Frontal cortex (tissue), 4 donors: ENCODE results near the gene SH2D6. TPM values are rescaled to one million over a fixed set of nuclear protein-coding genes. Genes with fewer than 3 reads are reported as not detected.
"Not testable (repeated sequence)": the region's sequence is repeated elsewhere in the genome, so short reads cannot be mapped to it uniquely, and the experiment has no call there.

ENCODE experiments used
- DNase-seq, 2 donors: peaks; one replicate each; pipeline ENCODE4 v3.0.0; 2012; ENCODE audit warnings: low spot score in 2 of 2
- FAIRE-seq: peaks from 2 replicates; lab custom pipeline; 2012; peaks lifted over from hg19 to GRCh38; lab: Jason Lieb, UNC
- small RNA-seq: library from RNA; depleted of rRNA; stranded (forward); fragments of <200 nt; gene quantifications from one replicate; pipeline ENCODE3, GENCODE V24; 2014
- total RNA-seq: library from RNA; depleted of rRNA; stranded (reverse); fragments of >200 nt; gene quantifications from one replicate; pipeline ENCODE4 v1.2.3, GENCODE V29; 2014
- donor health status: control.
- donor health status: control.
- donor health status: control.

The SH2D6 gene
- total RNA-seq, 1 donor from 2014 or later = 0.41 TPM

- FAIRE-seq (no peak), DNase-seq (no peak)
Observed at GRCh38 chr2:85458601-85459563, 40.4 kb downstream of the SH2D6 start.

DNA sequence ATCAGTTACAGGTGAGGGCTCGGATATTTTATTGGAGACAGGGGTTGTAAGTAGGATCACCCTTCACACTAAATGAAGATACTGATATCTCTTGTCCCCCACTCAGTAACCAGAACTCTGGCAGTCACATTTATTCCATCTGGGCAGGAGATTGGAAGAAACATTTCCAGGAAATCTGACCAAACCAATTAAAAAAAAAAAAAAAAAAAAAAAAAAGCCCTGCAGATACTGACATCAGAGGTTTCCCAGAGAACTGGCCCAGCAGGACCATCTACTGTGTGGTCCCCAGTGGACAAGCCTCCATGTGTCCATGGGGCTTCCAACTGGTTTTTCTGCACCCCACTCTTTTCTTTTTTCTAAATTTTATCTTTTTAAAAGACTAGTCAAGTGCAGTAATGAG lies 41.3 kb downstream of the SH2D6 start:
- no peak for DNase-seq
- FAIRE-seq = no peak

DNA sequence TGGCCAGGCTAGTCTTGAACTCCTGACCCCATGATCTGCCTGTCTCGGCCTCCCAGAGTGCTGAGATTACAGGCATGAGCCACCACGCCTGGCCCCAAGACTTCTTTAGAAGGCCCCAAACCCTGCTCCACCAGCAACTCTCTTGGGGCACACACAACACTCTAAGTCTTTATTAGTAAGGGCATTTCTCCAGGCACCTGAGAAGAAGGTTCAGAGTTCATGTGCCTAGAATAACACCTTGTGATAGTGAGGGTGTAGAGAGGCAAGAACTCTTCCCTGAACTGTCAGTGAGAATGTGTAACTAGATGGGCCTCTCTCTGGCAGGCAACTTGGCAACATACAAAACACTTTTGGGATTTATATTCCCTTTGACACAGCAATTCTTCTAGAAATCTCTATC lies 43.8 kb downstream of the SH2D6 start:
- FAIRE-seq = no peak
- DNase-seq = no peak

DNA sequence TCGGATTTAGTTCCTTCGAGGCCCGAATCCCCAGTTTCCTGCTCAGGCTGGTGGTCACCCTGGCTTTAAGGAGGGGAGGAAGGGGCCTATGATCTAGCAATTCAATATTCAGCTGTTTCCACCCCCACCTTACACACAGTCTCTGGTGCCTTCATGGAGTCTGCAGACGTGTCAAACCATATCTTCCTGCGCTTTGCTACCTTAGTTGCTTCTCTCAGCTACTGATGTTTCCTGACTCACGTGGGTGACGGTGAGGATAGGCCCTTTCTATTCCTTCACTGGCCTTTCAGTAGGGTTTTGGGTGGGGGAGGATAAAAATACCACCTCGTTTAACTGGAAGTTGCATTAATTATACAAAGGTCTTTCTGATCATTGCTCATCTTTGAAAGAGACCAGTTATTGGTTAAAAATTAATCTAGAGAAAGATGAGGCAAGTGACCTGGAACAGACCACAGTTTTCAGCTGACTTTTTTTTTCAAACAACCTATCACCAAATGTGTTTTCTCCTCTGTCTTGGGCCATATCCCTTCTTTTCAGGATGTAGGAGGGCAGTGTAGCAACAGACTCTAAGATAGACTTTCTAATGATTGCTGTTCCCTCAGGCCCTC lies 49.7 kb downstream of the SH2D6 start:
- DNase-seq (no peak), FAIRE-seq (no peak)

- DNase-seq (no peak), FAIRE-seq (no peak)
Observed at GRCh38 chr2:85468704-85469349, 50.3 kb downstream of the SH2D6 start.

GRCh38 chr2:85470850-85471800 lies 52.6 kb downstream of the SH2D6 start:
- no peak for DNase-seq
- no peak for FAIRE-seq

- FAIRE-seq (no peak), DNase-seq (no peak)
Observed at GRCh38 chr2:85472261-85472660, 53.7 kb downstream of the SH2D6 start.

DNA sequence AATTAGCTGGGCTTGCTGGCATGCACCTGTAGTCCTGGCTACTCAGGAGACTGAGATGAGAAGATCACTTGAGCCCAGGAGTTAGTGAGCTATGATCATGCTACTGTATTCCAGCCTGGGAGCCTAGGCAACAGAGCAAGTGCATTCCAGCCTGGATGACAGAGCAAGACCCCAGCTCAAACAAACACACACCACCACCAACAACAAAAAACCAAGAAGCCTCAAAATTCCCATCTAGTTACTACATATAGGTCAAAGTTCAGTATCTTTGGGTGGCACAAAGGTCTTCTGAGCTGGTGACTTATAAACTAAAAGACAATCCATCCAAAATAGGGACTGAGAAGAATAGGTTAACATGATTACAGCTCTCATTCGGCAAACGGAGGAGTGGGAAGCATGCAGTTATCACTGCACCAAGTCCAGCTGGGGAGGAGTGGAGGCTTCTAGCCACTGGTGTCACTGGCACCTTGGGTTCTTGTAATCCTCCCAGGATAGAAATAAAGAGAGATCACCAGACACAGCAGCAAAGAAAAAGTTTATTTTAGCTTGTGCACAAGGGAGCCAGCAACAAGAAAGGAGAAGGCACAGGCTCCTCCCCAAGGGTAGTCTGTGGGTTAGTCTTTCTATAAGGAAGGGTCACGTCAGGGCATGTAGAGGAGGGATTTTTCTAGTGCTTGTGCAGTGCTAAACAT lies 57.4 kb downstream of the SH2D6 start:
- FAIRE-seq (no peak), DNase-seq (no peak)

GRCh38 chr2:85476624-85477023 lies 58.1 kb downstream of the SH2D6 start:
- DNase-seq (no peak), FAIRE-seq (no peak)

DNA sequence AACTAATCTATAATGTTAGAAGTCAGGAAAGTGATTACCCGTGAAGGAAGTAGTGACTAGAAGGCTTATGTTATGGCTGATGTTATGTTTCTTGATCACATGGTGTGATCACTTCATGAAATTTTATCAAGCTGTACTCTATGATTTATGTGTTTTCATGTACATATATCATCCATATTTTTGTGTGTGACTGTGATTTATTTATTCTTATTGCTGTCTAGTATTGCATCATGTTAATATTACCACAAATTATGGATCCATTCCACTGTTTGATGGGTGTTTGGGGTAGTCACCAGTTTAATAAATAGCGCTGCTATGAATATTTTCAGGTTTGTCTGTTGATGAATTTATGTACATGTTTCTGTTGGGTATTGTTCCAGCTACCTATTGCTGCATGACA lies 59.4 kb downstream of the SH2D6 start:
- DNase-seq (no peak), FAIRE-seq (no peak)

DNA sequence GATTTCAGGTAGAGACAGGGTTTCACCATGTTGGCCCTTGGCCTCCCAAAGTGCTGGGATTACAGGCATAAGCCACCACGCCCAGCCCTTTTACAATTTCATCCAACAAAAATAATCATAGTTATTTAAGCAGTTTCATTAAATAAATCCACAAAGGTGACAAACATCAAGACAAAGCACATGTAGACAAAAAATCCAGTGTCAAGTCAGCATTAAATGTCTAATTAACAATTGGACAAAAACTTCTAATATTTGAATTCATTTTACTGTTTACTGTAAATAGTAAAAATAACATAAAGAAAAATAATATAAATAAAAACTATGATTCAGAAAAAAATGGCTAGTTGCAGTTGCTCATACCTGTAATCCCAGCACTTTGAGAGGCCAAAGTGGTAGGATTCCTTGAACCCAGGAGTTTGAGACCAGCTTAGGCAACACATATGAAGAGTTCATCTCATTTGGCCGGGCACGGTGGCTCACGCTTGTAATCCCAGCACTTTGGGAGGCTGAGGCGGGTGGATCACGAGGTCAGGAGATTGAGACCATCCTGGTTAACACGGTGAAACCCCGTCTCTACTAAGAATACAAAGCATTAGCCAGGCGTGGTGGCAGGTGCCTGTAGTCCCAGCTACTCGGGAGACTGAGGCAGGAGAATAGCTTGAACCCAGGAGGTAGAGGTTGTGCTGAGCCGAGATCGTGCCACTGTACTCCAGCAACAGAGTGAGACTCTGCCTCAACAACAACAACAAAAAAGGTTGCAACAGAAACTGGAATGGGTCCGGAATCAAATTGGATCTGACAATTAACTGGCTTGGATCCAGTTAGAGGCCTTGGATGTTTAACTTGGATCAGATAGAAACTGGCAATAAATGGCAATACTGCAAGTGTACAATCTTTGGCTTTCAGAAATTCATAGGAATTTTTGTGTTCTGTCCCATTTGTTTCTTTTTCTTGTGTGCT lies 63.6 kb downstream of the SH2D6 start:
- DNase-seq (no peak), FAIRE-seq (no peak)

GRCh38 chr2:85484615-85485014 lies 66.1 kb downstream of the SH2D6 start:
- DNase-seq, FAIRE-seq: not testable (repeated sequence)

DNA sequence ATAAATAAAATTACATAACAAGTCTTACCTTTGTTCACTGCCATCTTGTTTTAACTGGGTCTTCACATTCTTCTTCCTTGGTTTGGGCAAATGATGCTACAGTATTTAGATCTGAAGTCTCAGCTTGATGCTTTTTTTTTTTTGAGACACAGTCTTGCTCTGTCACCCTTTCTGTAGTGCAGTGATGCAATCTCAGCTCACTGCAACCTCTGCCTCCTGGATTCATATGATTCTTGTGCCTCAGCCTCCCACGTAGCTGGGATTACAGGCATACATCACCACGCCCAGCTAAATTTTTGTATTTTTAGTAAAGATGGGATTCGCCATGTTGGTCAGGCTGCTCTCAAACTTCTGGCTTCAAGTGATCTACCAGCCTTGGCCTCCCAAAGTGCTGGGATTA lies 67.3 kb downstream of the SH2D6 start:
- DNase-seq (no peak), FAIRE-seq (no peak)

Small RNA genes lying within 50 kb of the gene (small RNA-seq; reads per million reads assigned to genes)
- gene AC062037.2 (not detected), gene RF00019 (not detected), gene RN7SL251P (not detected)

Other genes starting within 250 kb of the SH2D6 start
- 30.6 TPM for gene TGOLN2, start 90.7 kb upstream of the SH2D6 start, total RNA-seq
- gene RETSAT, start 64.2 kb upstream of the SH2D6 start, total RNA-seq = 11.8 TPM
- gene ELMOD3, start 63.9 kb upstream of the SH2D6 start, total RNA-seq = 17.1 TPM
- gene CAPG, start 8.3 kb upstream of the SH2D6 start, total RNA-seq = 9.0 TPM
- 55.4 TPM for gene MAT2A, start 120.5 kb downstream of the SH2D6 start, total RNA-seq
- 22.4 TPM for gene GGCX, start 142.8 kb downstream of the SH2D6 start, total RNA-seq
- gene VAMP8, start 158.9 kb downstream of the SH2D6 start, total RNA-seq = 0.82 TPM
- gene VAMP5, start 165.7 kb downstream of the SH2D6 start, total RNA-seq = 3.3 TPM
- 51.8 TPM for gene RNF181, start 177.0 kb downstream of the SH2D6 start, total RNA-seq
- 3.7 TPM for gene TMEM150A, start 184.0 kb downstream of the SH2D6 start, total RNA-seq
- gene C2orf68, start 193.4 kb downstream of the SH2D6 start, total RNA-seq = 22.8 TPM
- gene USP39, start 197.5 kb downstream of the SH2D6 start, total RNA-seq = 38.3 TPM
- not detected for gene SFTPB, start 249.5 kb downstream of the SH2D6 start, total RNA-seq